ENCODE data around the gene MMEL1. TPM values are rescaled to one million over a fixed set of nuclear protein-coding genes. Genes with fewer than 3 reads are reported as not detected.
A peak's percentile ranks its signal among the peaks of the same experiment; 100 is the strongest.

MMEL1 gene
- total and polyA plus RNA-seq, 2 of the 13 experiments (the other 11 are each of a cell fraction or from before 2014, with no cell fraction given) = 0.48 TPM; not detected in 1

DNA sequence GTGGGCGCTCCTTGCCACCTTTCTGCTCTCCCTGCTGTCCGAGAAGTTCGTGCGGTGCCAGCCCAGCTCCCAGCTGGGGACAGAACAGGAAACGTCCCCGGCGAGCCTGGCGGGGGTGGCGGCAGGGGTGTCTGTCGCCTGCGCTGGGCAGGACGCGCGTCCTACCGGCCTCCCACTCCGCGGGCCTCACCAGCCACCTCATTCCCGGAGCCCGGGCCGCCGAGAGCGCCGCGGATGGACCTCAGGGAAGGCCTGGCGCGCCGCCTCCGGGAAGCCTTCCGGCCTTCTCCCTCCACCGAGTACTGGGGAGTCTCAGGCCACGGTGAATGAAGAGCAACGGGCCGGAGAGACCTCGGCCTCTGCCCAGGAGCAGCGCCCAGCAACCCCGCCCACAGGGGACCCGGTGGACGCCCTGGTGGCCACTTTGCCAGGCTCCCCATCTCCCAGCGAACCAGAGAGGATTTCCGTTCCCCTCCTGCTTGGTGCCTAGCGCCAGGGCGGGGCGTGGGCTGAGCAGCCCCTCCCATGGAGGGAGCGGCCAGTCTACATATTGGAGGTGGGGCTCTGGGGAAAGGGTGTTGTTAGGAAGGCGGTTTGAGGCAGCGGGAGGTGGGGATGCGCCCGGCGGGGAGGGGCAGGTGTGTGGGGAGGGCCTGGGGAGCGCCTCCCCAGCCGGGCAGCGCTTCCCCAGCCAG is 86.2 kb downstream of the MMEL1 start (continued):
- no peak for TF ChIP-seq REL (CRISPR knock-in tag; conservative IDR thresholded peaks at IDR 0.05)
- TF ChIP-seq, protein P1, sequence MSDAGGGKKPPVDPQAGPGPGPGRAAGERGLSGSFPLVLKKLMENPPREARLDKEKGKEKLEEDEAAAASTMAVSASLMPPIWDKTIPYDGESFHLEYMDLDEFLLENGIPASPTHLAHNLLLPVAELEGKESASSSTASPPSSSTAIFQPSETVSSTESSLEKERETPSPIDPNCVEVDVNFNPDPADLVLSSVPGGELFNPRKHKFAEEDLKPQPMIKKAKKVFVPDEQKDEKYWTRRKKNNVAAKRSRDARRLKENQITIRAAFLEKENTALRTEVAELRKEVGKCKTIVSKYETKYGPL (CRISPR knock-in tag; IDR thresholded peaks at IDR 0.05) = no peak
- TF ChIP-seq ZKSCAN8 (CRISPR knock-in tag; IDR thresholded peaks at IDR 0.05; ENCODE audit: borderline replicate concordance) = no peak
- TF ChIP-seq, protein P2, sequence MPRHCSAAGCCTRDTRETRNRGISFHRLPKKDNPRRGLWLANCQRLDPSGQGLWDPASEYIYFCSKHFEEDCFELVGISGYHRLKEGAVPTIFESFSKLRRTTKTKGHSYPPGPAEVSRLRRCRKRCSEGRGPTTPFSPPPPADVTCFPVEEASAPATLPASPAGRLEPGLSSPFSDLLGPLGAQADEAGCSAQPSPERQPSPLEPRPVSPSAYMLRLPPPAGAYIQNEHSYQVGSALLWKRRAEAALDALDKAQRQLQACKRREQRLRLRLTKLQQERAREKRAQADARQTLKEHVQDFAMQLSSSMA (CRISPR knock-in tag; IDR thresholded peaks at IDR 0.05) = no peak
- TF ChIP-seq, protein P3, sequence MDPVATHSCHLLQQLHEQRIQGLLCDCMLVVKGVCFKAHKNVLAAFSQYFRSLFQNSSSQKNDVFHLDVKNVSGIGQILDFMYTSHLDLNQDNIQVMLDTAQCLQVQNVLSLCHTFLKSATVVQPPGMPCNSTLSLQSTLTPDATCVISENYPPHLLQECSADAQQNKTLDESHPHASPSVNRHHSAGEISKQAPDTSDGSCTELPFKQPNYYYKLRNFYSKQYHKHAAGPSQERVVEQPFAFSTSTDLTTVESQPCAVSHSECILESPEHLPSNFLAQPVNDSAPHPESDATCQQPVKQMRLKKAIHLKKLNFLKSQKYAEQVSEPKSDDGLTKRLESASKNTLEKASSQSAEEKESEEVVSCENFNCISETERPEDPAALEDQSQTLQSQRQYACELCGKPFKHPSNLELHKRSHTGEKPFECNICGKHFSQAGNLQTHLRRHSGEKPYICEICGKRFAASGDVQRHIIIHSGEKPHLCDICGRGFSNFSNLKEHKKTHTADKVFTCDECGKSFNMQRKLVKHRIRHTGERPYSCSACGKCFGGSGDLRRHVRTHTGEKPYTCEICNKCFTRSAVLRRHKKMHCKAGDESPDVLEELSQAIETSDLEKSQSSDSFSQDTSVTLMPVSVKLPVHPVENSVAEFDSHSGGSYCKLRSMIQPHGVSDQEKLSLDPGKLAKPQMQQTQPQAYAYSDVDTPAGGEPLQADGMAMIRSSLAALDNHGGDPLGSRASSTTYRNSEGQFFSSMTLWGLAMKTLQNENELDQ (CRISPR knock-in tag; IDR thresholded peaks at IDR 0.05; ENCODE audit: borderline replicate concordance) = no peak
- TF ChIP-seq, protein P4, sequence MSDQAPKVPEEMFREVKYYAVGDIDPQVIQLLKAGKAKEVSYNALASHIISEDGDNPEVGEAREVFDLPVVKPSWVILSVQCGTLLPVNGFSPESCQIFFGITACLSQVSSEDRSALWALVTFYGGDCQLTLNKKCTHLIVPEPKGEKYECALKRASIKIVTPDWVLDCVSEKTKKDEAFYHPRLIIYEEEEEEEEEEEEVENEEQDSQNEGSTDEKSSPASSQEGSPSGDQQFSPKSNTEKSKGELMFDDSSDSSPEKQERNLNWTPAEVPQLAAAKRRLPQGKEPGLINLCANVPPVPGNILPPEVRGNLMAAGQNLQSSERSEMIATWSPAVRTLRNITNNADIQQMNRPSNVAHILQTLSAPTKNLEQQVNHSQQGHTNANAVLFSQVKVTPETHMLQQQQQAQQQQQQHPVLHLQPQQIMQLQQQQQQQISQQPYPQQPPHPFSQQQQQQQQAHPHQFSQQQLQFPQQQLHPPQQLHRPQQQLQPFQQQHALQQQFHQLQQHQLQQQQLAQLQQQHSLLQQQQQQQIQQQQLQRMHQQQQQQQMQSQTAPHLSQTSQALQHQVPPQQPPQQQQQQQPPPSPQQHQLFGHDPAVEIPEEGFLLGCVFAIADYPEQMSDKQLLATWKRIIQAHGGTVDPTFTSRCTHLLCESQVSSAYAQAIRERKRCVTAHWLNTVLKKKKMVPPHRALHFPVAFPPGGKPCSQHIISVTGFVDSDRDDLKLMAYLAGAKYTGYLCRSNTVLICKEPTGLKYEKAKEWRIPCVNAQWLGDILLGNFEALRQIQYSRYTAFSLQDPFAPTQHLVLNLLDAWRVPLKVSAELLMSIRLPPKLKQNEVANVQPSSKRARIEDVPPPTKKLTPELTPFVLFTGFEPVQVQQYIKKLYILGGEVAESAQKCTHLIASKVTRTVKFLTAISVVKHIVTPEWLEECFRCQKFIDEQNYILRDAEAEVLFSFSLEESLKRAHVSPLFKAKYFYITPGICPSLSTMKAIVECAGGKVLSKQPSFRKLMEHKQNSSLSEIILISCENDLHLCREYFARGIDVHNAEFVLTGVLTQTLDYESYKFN (CRISPR knock-in tag; conservative IDR thresholded peaks at IDR 0.05) = 0 out of 2 replicates have a peak, but pooled peaks have one; percentile 8
- TF ChIP-seq ZNF468 (CRISPR knock-in tag; IDR thresholded peaks at IDR 0.05) = 0 out of 2 replicates have a peak, but pooled peaks have one; percentile 69
- TF ChIP-seq ADNP (CRISPR knock-in tag; IDR thresholded peaks at IDR 0.05) = 0 out of 2 replicates have a peak, but pooled peaks have one; percentile 41
- TF ChIP-seq TP53 (CRISPR knock-in tag; conservative IDR thresholded peaks at IDR 0.05) = no peak
- no peak for TF ChIP-seq ZNF136 (CRISPR knock-in tag; IDR thresholded peaks at IDR 0.05; ENCODE audit: low read depth)
- no peak; the same call in 1 of the 2 replicates for TF ChIP-seq ZNF225 (CRISPR knock-in tag; IDR thresholded peaks at IDR 0.05)
- TF ChIP-seq, protein P5, sequence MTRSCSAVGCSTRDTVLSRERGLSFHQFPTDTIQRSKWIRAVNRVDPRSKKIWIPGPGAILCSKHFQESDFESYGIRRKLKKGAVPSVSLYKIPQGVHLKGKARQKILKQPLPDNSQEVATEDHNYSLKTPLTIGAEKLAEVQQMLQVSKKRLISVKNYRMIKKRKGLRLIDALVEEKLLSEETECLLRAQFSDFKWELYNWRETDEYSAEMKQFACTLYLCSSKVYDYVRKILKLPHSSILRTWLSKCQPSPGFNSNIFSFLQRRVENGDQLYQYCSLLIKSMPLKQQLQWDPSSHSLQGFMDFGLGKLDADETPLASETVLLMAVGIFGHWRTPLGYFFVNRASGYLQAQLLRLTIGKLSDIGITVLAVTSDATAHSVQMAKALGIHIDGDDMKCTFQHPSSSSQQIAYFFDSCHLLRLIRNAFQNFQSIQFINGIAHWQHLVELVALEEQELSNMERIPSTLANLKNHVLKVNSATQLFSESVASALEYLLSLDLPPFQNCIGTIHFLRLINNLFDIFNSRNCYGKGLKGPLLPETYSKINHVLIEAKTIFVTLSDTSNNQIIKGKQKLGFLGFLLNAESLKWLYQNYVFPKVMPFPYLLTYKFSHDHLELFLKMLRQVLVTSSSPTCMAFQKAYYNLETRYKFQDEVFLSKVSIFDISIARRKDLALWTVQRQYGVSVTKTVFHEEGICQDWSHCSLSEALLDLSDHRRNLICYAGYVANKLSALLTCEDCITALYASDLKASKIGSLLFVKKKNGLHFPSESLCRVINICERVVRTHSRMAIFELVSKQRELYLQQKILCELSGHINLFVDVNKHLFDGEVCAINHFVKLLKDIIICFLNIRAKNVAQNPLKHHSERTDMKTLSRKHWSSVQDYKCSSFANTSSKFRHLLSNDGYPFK (CRISPR knock-in tag; IDR thresholded peaks at IDR 0.05; ENCODE audit: borderline replicate concordance) = no peak
- TF ChIP-seq ZSCAN21 (CRISPR knock-in tag; IDR thresholded peaks at IDR 0.05; ENCODE audit: borderline replicate concordance) = 0 out of 2 replicates have a peak, but pooled peaks have one; percentile 10
- peak; percentile 54; the same call in 1 of the 2 replicates for TF ChIP-seq ZNF788 (CRISPR knock-in tag; IDR thresholded peaks at IDR 0.05; ENCODE audit: borderline replicate concordance)
- TF ChIP-seq ISL2 (CRISPR knock-in tag; IDR thresholded peaks at IDR 0.05) = no peak; the same call in 1 of the 2 replicates
- TF ChIP-seq THAP11 (CRISPR knock-in tag; IDR thresholded peaks at IDR 0.05) = peak; percentile 51
- TF ChIP-seq ARID2 (CRISPR knock-in tag; IDR thresholded peaks at IDR 0.05; ENCODE audit: borderline replicate concordance) = no peak
- no peak for TF ChIP-seq SRSF9 (IDR thresholded peaks at IDR 0.05; ENCODE audit: borderline replicate concordance, insufficient read depth, low read depth, low read length, poor library complexity, severe bottlenecking)

Measured in HepG2 (cell line).